NCI-H2196 (cell line): ENCODE data around the gene TCP11L1.

Source experiments
- DNase-seq: peaks from one replicate; lab custom pipeline; 2025; ENCODE audit not compliant: unreplicated experiment; lab: John Stamatoyannopoulos, UW

Gene TCP11L1, protein sequence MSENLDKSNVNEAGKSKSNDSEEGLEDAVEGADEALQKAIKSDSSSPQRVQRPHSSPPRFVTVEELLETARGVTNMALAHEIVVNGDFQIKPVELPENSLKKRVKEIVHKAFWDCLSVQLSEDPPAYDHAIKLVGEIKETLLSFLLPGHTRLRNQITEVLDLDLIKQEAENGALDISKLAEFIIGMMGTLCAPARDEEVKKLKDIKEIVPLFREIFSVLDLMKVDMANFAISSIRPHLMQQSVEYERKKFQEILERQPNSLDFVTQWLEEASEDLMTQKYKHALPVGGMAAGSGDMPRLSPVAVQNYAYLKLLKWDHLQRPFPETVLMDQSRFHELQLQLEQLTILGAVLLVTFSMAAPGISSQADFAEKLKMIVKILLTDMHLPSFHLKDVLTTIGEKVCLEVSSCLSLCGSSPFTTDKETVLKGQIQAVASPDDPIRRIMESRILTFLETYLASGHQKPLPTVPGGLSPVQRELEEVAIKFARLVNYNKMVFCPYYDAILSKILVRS

DNA sequence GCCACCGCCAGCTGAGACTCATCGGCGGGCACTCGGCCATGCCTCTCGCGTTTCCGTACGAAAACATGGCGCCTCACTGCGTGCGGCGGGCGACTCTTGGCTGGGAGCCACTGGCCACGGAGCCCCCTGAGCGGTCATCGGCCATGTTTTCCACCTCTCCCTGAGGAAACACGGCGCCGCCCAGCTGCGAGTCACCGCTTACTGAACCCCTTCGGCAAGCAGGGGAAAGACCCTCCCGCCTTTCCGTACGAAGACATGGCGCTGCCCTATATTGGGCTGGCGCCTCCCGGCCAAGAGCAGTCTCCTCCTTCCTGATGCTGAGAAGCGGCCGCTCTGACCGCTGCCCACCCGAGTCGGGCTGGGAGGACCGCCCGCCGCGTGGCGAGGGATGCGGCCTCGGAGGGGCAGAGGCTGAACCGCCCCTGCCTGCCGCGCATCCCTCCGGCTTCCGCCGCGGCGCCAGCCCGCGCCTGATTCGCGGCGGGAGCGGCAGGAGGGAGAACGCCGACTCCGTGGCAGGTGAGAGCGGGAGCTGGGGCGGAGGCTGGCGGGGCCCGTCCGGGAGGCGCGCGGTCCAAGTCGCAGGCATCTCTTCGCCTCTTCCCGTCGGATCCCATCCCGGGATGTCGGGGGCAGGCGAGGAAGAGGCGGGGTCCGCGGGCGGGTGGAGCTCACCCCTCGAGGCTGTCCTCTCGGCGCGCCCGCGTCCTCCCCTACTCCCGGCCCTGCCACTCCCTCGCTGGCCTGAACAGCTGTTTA, at the start of gene TCP11L1:
TCP11L1 (plus strand) TSS at position 299 of the 759 bp plus-strand sequence. CDS start 4,202 bp downstream, outside the sequence.
- DNase-seq, result peak; percentile 93

DNA sequence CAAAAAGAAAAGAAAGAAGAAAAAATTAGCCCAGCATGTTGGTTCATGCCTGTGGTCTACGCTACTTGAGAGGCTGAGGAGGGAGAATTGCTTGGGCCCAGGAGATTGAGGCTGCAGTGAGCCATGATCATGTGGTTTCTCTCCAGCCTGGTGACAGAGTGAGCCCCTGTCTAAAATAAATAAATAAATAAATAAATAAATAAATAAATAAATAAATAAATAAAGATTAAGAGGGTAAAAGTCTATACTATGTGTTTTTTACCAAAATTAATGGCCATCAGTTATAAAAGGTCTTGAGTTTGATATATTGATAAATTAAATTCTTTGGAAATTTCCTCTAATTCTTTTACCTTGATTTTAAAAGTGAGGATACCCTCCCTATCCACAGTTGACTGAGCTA, 48.9 kb upstream of the TCP11L1 start:
- DNase-seq, result no peak

DNA sequence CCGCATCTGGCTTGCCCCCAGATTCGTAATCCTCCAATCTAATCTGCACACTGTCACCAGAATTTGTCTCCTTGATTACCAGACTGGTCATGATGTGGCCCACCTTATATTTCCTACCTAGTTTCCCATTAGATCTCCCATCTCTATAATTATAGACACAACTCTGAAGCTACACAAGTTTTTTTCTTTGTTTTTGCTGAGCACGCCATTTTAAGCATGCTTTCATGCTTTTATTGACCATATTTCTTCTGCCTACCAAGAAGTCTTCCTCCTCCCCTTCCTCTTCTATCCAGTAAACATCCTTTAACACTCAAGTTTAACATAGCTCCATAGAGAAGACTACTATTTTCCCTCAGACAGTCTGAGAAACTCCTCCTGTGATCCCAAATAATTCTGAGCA, 47.9 kb upstream of the TCP11L1 start:
- no peak for DNase-seq

DNA sequence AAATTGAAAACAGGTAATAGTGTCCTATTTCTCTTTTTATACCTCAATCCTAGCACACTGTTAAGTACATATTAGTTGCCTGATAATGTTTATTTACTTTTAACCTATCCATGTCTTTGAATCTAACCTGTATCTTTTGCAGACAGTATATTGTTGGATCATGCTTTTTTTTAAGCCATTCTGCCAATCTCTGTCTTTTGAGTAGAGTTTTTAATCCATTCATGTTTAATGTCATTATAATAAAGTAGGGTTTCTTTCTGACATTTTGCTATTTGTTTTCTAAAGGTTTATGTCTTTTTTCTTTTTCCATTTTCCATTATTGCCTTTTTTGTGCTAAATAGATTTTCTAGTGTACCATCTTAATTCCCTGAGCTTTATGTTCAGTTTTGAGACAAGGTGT, 47.5 kb upstream of the TCP11L1 start:
- DNase-seq, result no peak

DNA sequence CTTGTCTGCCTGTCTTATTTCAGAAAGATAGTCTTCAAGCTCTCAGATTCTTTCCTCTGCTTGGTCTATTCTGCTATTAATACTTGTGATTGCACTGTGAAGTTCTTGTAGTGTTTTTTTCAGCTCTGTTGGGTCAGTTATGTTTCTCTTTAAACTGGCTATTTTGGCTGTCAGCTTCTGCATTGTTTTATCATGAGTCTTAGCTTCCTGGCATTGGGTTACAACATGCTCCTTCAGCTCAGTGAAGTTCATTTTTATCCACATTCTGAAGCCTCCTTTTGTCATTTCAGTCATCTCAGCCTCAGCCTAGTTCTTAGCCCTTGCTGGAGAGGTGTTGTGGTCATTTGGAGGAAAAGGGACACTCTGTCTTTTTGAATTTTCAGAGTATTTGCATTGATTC, 39.2 kb upstream of the TCP11L1 start:
- no peak for DNase-seq

DNA sequence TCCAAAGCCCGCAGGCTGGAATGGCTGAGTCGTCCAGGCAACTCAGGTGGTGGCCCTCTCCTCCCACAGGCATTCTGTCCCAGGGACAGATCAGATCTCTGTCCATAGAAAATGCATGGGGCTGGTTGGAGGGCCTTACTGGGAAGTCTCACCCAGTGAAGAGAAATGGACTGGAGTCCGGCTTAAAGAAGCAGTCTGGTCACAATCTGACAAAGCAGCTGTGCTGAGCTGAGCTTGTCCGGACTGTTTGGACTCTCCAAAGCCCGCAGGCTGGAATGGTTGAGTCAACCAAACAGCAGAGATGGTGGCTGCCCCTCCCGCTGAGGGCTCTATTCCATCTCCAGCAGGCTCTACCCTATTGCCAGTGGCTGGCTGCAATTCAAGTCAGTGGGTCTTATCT, 38.1 kb upstream of the TCP11L1 start:
- DNase-seq, result no peak

DNA sequence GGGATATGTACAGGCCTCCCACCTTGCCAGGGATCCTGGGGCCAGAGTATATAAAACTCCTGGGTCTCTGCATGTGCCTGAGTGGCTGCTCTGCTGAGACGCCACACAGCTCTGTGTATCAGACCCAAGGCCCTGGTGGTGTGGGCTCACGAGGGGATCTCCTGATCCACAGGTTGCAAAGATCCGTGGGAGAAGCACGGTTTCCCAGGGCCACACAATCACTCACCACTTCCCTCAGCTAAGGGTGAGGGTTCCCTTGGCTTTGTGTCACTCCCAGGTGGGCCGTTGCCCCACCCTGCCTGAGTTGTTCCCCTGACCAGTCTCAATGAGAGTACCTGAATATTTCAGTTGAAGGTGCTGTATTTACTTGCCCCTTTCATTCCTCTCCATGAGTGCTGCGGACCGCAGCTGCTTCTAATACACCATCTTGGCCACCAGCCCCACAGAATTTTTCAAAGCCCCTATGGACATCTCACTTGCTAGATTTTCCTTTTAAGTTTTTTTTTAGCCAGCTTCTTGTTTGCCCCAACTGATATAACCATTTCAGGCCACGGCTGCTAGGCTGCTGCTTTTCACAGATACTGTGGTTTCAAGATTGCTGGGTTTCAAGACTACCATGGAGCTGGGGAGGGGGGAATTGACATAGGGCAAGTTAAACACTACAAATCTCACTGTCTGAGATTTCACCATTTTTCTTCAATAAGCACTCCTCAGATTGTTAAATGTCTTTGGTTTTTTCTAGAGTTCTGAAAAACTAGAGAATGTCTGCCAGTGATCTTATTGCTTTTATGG, 37.4 kb upstream of the TCP11L1 start:
- no peak for DNase-seq

DNA sequence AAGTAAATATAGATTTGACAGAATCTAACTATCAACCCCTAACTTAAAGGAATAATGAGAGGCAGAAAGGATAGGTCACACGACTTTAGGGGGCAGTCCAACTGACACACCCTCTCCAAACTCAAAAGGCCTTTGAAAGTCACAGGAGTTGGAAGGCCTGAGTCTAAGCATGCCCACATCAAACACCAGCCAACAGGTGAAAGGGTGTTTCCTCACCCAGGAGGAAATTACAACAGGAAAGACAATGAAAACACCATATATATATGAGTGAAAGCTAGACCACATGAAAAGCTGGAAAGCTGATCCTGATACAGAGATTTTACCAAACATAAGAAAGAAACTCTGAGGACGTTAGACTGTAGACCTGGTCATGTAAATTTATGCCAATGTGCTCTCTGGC, 34.2 kb upstream of the TCP11L1 start:
- DNase-seq, result no peak

DNA sequence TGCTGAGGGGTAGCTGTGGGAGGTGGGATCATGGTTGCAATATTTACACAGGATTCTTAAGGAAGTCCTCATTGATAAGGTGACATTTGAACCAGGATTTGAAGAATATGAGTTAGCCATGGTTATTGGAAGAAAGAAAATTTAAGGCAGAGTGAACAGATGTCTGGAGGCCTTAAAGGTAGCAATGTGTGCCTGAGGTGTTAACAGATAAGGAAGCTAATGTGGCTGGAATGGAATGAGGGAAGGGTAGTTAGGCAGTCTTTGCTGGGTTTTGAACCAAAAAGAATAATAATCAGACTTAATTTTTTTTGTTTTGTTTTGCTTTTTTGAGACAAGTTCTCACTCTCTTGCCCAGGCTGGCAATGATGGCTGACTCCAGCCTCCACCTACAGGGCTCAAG, 33.4 kb upstream of the TCP11L1 start:
- DNase-seq, result no peak

DNA sequence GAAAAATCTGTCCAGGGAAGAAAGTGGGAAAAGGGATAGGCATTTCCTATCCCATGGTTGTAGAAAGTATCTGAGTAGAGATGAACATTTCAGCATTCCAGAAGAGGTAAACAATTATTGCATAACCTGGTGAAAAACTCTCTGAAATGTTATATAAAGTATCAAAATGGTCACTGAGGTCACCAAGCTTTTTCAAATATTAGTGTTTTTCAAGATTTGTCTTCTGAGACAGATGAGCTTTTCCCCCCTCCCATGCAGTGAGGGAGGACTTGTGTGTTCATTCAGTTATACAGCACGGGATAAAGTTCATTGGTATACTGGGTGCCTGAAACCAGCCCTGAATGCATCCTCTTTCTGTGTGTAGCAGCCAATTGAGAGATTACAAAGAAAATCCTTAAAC, 25.6 kb upstream of the TCP11L1 start:
- DNase-seq, result no peak

DNA sequence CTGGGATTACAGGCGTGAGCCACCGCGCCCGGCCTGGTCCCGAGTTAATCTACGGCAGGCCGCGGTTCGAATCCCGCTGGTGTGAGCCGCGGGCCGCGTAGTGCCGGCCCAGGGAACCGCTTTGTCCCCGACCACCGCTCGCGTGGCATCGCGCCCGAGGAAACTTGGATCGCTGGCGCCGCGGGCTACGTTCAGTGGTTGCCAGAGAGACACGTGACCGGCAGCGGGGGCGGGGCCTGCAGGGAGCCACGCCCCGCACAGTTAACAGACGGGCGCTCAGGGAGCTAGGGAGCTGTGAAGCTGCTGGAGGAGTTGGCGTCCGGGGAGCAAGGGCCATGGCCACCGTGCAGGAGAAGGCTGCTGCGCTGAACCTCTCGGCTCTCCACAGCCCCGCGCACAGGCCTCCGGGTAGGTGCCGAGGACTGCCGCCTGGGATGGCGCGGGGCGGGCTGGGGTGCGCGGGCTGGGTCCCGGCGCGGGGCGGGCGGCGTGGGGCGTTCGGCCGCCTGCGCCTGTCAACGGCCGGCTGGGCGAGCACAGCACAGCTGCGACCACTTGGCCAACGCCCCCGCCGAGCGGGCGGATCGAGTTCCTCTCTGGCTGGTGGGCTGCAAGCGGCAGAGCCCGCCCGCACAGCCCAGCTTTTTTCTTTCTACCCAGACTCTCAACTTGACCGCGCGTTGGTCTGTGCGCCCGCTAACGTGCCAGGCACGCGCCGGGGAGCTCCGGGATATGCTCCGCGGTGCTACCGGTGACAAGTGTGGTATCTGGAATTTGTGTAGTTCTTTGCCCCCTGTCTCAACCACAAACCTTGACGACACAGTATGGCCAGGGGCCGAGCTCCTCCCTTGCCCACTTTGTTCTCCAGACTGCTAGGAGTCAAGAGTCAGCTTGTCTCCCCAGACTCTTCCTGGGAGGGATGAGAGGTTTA, 23.5 kb upstream of the TCP11L1 start, which contains the start of gene DEPDC7:
DEPDC7 (plus strand) TSS at position 258 of the 931 bp plus-strand sequence; CDS start at position 336, 78 bp downstream.
- peak; percentile 96 for DNase-seq

DNA sequence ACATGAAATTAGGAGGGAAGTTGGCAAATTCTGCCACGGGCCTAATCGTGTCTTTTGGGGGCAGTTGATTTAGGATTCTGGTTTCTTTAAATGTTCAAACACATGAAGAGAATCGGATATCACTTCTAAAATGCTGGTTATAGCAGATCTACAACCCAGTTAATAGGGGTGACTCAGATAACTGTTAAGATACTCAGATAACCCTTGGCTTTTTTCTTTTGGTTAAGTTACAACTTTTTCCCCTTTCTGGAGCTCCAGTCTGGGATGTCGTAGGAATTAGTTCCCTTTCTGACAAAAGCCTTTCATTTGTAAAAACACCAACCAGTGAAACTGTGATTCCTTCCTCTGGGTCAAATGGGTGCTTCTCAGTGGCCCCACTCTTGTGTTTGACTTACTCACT, 22.7 kb upstream of the TCP11L1 start:
- no peak for DNase-seq

DNA sequence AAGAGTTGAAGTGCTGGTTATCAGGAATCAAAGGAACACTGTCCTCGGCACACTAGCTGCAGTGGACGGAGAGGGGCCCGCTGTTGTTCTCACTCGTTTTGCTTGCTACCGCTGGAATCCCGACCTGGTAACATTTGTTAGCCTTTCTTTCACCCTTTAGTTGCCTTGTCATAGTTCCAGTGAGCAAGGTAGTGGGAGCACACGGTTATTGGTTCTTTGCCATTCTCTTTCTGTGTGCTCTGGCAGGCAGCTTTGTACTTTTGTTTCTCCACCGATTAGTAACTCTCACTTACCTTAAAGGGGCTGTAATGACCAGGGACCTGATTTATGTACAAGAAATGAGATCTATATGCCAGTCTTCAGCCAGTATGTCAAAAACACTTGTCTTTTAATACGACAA, 21.9 kb upstream of the TCP11L1 start:
- no peak for DNase-seq

DNA sequence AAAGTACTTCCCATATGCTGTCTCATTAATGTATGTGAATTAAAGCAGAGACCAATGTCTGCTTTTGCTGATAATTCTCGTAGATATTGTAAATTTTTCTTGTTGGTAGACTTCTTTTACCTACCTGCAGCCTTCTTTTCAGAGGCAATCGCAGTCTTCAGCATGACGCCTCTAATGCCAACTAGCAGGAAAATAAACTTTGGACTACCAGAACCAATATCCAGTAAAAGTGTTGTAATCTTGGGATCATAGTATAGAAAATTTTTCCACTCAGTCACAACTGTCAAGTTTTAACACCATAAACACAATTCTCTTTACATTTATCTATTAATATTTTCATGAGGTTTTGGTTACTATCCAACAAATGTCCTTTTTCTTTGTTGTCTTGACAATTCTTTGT, 21.4 kb upstream of the TCP11L1 start:
- DNase-seq, result no peak

DNA sequence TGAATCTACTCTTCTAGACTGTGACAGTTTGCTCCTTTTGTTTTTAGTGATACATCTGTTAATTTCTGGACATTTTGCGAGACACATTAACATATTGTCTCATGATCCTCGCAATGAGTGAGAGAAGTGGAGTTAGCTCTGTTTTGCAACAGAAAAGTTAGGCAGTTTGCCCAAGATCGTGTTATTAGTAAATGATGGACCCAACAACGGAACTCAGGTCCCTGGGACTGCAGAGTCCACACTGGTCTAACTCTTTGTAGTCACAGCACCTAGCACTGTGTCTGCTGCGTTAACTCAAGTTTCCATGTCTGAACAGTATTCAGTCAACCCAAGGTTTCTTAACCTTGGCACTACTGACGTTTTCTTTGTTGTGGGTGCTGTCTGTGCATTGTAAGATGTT, 20.5 kb upstream of the TCP11L1 start:
- DNase-seq, result no peak

DNA sequence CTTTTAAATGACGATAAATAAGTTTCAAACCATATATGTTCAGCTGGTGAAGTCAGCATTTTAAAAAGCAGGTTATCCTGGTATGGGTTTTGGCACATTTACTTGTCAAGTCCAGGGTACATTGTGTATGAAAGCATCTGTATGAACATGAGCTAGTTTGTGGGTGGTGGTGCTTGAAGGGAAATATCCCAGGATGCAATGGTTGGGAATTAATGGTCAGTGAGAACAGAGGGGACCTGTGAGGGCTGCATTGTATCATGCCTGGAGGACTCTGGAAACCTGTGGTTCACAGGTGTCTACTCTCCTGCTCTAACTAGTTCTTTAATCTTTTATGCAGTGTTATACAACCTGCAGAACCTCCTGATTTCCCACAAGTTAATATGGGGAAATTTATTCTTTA, 17.9 kb upstream of the TCP11L1 start:
- DNase-seq, result no peak

DNA sequence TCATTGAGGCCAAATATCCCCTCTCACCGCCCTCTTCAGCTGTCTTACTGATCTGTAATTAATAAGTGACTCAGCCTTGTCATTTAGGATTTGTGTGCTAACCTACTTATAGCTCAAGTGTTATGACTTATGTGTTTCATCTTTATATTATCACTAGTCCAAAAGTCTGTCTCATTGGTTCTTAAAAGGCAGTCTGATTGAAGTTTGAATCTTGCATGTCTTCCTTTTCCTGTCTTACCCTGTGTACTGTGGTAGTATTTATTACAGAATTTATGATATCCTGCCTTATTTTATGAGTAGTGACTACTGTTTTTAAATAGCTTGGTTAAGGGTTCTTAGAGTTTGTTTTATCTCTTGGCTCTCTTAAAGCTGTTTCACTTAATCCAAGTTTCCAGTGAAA, 17.4 kb upstream of the TCP11L1 start:
- DNase-seq, result no peak

DNA sequence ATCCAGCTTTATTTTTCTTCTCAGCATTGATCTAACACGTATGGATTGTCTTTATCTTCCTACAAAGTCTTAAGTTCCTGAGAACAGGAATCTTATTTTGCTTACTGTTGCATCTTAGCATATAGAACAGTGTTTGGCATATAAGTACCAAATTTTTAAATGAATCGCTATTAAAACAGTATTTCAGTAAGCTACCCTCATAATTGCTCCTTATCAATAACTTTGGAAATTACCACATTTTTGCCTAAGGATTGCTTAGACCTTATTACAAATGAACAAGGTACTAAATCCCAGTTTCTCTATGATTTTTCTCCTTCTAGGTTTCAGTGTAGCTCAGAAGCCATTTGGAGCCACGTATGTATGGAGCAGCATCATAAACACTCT, 14.0 kb upstream of the TCP11L1 start:
- DNase-seq, result no peak

DNA sequence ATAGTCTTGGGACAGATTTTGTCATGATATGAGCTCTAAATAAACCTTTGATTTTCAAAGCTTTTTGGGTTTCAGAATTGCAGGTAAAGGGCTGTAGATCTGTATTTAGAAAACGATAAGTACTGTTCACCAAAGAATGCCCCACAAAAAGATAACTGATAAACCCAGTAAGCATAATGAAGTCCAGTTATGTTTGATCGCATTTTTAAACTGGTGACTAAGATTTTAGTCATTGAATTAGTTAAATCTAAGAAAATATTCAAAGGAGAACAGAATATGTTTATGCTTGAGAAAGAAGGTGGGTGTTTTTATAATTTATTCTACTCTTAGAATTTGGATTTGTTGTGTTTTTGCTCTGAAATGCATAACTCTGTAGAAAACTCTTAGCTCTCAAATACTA, 12.1 kb upstream of the TCP11L1 start:
- no peak for DNase-seq

DNA sequence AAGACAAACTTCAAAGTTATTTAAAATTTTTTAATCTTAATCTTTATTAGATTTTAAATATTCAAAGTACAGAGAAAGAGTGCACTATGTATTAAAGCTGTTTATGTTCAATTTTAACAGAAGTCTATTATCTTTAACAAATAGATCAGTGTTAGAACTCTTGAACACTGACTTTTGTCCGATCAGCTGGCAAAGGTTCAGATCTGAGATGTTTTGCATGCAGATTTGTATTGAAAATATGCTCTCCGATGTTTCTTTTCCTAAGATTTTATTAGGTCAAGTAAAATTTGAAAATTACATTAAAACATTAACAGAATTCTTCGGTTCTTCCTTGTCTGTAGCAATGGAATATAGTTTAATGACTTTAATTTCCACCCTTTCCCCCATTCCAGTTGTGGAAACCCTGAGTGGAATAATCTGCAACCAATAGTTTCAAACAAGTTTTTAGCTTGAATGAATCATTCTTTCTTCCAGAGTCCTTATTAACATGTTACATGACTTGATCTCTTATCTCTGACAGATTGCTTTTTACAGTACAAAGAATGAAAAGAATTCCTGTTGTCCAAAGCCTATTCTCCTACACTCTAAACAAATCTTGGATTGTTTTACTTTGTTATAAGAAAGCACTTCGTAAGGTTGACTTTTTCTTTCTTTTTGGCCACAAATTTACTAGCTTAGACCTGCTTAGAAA, 11.4 kb upstream of the TCP11L1 start:
- no peak for DNase-seq
